Osteocyte (in vitro differentiated cells): ENCODE measurements around the gene MSX1. TPM values are rescaled to one million over a fixed set of nuclear protein-coding genes. Genes with fewer than 3 reads are reported as not detected.

Experiments
- DNase-seq: peaks from one replicate; pipeline ENCODE4 v3.0.0; 2021; ENCODE audit warnings: mixed read lengths; ENCODE audit not compliant: unreplicated experiment; ENCODE audit errors: extremely low spot score
- H3K27ac Mint-ChIP-seq: one replicate; pipeline ENCODE4 v1.8.0; 2021; ENCODE audit warnings: mild to moderate bottlenecking, mixed read lengths; ENCODE audit not compliant: unreplicated experiment
- H3K27me3 Mint-ChIP-seq: one replicate; pipeline ENCODE4 v1.8.0; 2021; ENCODE audit warnings: mixed read lengths; ENCODE audit not compliant: unreplicated experiment
- H3K36me3 Mint-ChIP-seq: one replicate; pipeline ENCODE4 v1.8.0; 2021; ENCODE audit warnings: mixed read lengths; ENCODE audit not compliant: unreplicated experiment
- H3K4me1 Mint-ChIP-seq: one replicate; pipeline ENCODE4 v1.8.0; 2021; ENCODE audit warnings: mixed read lengths; ENCODE audit not compliant: unreplicated experiment
- H3K4me3 Mint-ChIP-seq: one replicate; pipeline ENCODE4 v1.8.0; 2021; ENCODE audit warnings: mild to moderate bottlenecking, moderate library complexity, mixed read lengths; ENCODE audit not compliant: unreplicated experiment
- H3K9me3 Mint-ChIP-seq: one replicate; pipeline ENCODE4 v1.8.0; 2021; ENCODE audit warnings: mixed read lengths; ENCODE audit not compliant: unreplicated experiment
- CTCF ChIP-seq: fragments of 200-600 bp; sonication (generic); IDR thresholded peaks from 2 replicates; pipeline ENCODE4 v1.5.0; 2021; ENCODE audit warnings: antibody characterized with exemption, mild to moderate bottlenecking, moderate library complexity
- total RNA-seq: library from RNA; stranded (reverse); gene quantifications from 2 replicates; pipeline ENCODE4 v1.2.1, GENCODE V29; 2021

The MSX1 gene
- total RNA-seq, 1 donor from 2014 or later = 3.5 TPM

GRCh38 chr4:4868758-4869723, 9.6 kb downstream of the MSX1 start:
- DNase-seq = no peak
- Mint-ChIP-seq H3K9me3 (no peaks in the 10 kb centered on the region), H3K4me3 (peak overlapping the region; percentile 3), H3K27ac (no peak overlapping the region), H3K4me1 (peaks cover 37% of the 10 kb centered on the region), H3K27me3 (peaks cover 78% of the 10 kb centered on the region), H3K36me3 (peaks cover 5% of the 10 kb centered on the region)
- no peak for TF ChIP-seq CTCF

- DNase-seq = no peak
- H3K27me3 Mint-ChIP-seq = peaks cover 77% of the 10 kb centered on the region
- peaks cover 36% of the 10 kb centered on the region for H3K4me1 Mint-ChIP-seq
- no peaks in the 10 kb centered on the region for H3K9me3 Mint-ChIP-seq
- TF ChIP-seq CTCF = no peak
- H3K27ac Mint-ChIP-seq = no peak overlapping the region
- H3K36me3 Mint-ChIP-seq = peaks cover under 1% of the 10 kb centered on the region
- peak overlapping the region; percentile 26 for H3K4me3 Mint-ChIP-seq
These were observed 10.5 kb downstream of the MSX1 start for GRCh38 chr4:4869731-4870571.

- no peak for TF ChIP-seq CTCF
- no peak overlapping the region for H3K27ac Mint-ChIP-seq
- peaks cover 78% of the 10 kb centered on the region for H3K27me3 Mint-ChIP-seq
- H3K9me3 Mint-ChIP-seq = no peaks in the 10 kb centered on the region
- no peaks in the 10 kb centered on the region for H3K36me3 Mint-ChIP-seq
- H3K4me1 Mint-ChIP-seq = peaks cover 30% of the 10 kb centered on the region
- no peak for DNase-seq
- H3K4me3 Mint-ChIP-seq = peak overlapping the region; percentile 26
These were observed 11.2 kb downstream of the MSX1 start for GRCh38 chr4:4870576-4871241.

GRCh38 chr4:4871242-4871572, 11.7 kb downstream of the MSX1 start:
- Mint-ChIP-seq H3K4me1 (peaks cover 26% of the 10 kb centered on the region), H3K27ac (no peak overlapping the region), H3K36me3 (no peaks in the 10 kb centered on the region), H3K27me3 (peaks cover 77% of the 10 kb centered on the region), H3K9me3 (no peaks in the 10 kb centered on the region), H3K4me3 (no peak overlapping the region)
- no peak for DNase-seq
- TF ChIP-seq CTCF = no peak
